Stimulated activated effector memory CD8-positive, alpha-beta T cell treated with anti-CD3 and anti-CD28 coated beads, Interleukin-12 subunit alpha, Interleukin-12 subunit beta, amount 100 ng/mL, for 72 hours (primary cell): ENCODE measurements around the gene ERVV-1.
"Not testable (repeated sequence)": the region's sequence is repeated elsewhere in the genome, so short reads cannot be mapped to it uniquely, and the experiment has no call there.

Experiments used
- ATAC-seq: fragments of 150-1000 bp; cut with Tn5 transposase; 2 replicates; pipeline ENCODE4 v1.10.0; 2021
- DNase-seq, 2 donors: peaks; one replicate each; pipeline ENCODE4 v3.0.0; 2021 to 2022; ENCODE audit warnings: low spot score in 2 of 2
- H3K27ac Mint-ChIP-seq: one replicate; pipeline ENCODE4 v1.8.0; 2022; ENCODE audit warnings: mild to moderate bottlenecking, mixed read lengths
- H3K36me3 Mint-ChIP-seq: one replicate; pipeline ENCODE4 v1.8.0; 2022; ENCODE audit warnings: mild to moderate bottlenecking, mixed read lengths
- H3K4me1 Mint-ChIP-seq: one replicate; pipeline ENCODE4 v1.8.0; 2022; ENCODE audit warnings: mixed read lengths
- H3K4me3 Mint-ChIP-seq: one replicate; pipeline ENCODE4 v1.8.0; 2022; ENCODE audit warnings: mild to moderate bottlenecking, mixed read lengths
- H3K9me3 Mint-ChIP-seq: one replicate; pipeline ENCODE4 v1.8.0; 2022; ENCODE audit warnings: mixed read lengths

ERVV-1 gene

GRCh38 chr19:53013621-53014020, at the start of gene ERVV-1:
ERVV-1 (plus strand) TSS chr19:53013921; CDS start chr19:53014091, 170 bp downstream.
- Mint-ChIP-seq H3K4me1 (no peaks in the 10 kb centered on the region), H3K9me3 (peaks cover 3% of the 10 kb centered on the region), H3K4me3 (no peak within 1 kb of the TSS), H3K36me3 (no peaks in the 10 kb centered on the region), H3K27ac (no peak within 1 kb of the TSS)
- ATAC-seq: no peak
- no peak for DNase-seq

DNA sequence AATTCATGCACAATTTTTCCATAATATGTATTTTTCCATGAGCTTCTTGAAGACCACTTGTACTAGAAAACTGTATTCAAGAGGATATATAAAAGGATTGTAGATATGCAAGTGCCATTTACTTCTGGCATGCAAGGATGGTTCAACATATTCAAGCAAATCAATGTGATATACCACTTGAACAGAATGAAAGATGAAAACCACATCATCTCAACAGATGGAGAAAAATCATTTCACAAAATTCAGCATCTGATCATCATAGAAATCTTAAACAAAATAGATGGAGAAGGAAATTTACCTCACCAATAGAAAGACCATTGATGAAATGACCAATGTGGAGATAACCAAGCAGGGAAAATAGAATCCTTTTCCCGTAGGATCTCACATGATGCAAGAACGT, 45.9 kb upstream of the ERVV-1 start:
- DNase-seq (no peak), ATAC-seq (no peak)
- no peak overlapping the region for H3K4me3 Mint-ChIP-seq
- H3K9me3 Mint-ChIP-seq: peaks cover 10% of the 10 kb centered on the region
- H3K27ac Mint-ChIP-seq: no peak overlapping the region
- H3K4me1 Mint-ChIP-seq: peaks cover 11% of the 10 kb centered on the region
- H3K36me3 Mint-ChIP-seq: peaks cover 5% of the 10 kb centered on the region

DNA sequence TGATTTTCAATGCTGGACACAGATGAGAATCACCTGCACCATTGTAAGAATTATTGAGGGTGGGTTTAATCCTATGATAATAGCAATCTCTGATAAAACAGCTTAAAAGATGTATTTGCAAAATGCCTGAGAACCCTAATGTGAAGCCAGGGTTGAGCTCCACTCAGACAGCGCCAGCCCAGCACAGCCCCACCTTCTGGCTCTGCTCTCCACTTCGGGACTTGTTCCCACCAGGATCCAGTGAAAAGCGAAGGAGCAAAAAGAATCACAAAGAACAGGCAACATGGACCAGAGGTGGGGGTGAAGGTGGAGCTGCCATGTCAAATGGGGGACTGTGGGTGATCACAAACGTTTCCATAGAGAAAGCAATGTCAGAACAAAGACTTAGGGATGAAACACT, 32.4 kb upstream of the ERVV-1 start:
- H3K4me3 Mint-ChIP-seq: no peak overlapping the region
- H3K27ac Mint-ChIP-seq: peak overlapping the region; percentile 21
- H3K36me3 Mint-ChIP-seq: no peaks in the 10 kb centered on the region
- DNase-seq (no peak), ATAC-seq (no peak)
- H3K4me1 Mint-ChIP-seq: no peaks in the 10 kb centered on the region
- peaks cover 3% of the 10 kb centered on the region for H3K9me3 Mint-ChIP-seq

- not testable (repeated sequence) for DNase-seq, H3K27ac Mint-ChIP-seq, H3K4me1 Mint-ChIP-seq, ATAC-seq, H3K9me3 Mint-ChIP-seq, H3K4me3 Mint-ChIP-seq, H3K36me3 Mint-ChIP-seq
Measured at GRCh38 chr19:52983167-52983566, 30.6 kb upstream of the ERVV-1 start.

GRCh38 chr19:52987221-52987620, 26.5 kb upstream of the ERVV-1 start:
- Mint-ChIP-seq H3K9me3 (peaks cover 8% of the 10 kb centered on the region), H3K4me1 (peaks cover 6% of the 10 kb centered on the region), H3K36me3 (no peaks in the 10 kb centered on the region), H3K4me3 (no peak overlapping the region), H3K27ac (no peak overlapping the region)
- no peak for ATAC-seq
- DNase-seq: no peak

GRCh38 chr19:52988506-52988905, 25.2 kb upstream of the ERVV-1 start:
- H3K4me3 Mint-ChIP-seq: no peak overlapping the region
- H3K9me3 Mint-ChIP-seq: peaks cover 8% of the 10 kb centered on the region
- no peaks in the 10 kb centered on the region for H3K36me3 Mint-ChIP-seq
- no peak for ATAC-seq
- peaks cover 12% of the 10 kb centered on the region for H3K4me1 Mint-ChIP-seq
- H3K27ac Mint-ChIP-seq: no peak overlapping the region
- no peak for DNase-seq

DNA sequence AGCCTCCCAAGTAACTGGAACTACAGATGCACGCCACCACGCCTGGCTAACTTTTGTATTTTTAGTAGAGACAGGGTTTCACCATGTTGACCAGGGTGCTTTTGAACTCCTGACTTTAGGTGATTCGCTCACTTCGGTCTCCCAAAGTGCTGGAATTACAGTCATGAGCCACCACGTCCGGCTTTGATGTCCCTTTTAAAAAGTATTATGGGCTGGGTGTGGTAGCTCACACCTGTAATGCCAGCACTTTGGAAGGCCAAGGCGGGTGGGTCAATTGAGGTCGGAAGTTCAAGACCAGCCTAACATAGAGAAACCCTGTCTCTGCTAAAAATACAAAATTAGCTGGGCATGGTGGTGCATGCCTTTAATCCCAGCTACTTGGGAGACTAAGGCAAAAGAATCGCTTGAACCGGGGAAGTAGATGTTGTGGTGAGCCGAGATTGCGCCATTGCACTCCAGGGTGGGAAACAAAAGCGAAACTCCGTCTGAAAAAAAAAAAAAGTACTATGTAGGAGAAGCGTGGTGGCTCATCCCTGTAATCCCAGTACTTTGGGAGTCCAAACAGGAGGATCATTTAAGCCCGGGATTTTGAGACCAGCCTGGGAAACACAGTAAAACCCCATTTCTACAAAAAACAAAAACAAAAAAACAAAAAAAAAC, 22.8 kb upstream of the ERVV-1 start:
- no peaks in the 10 kb centered on the region for H3K36me3 Mint-ChIP-seq
- H3K27ac Mint-ChIP-seq: peak overlapping the region; percentile 60
- peaks cover 16% of the 10 kb centered on the region for H3K4me1 Mint-ChIP-seq
- H3K4me3 Mint-ChIP-seq: no peak overlapping the region
- ATAC-seq: no peak
- H3K9me3 Mint-ChIP-seq: peaks cover 5% of the 10 kb centered on the region
- DNase-seq: no peak

DNA sequence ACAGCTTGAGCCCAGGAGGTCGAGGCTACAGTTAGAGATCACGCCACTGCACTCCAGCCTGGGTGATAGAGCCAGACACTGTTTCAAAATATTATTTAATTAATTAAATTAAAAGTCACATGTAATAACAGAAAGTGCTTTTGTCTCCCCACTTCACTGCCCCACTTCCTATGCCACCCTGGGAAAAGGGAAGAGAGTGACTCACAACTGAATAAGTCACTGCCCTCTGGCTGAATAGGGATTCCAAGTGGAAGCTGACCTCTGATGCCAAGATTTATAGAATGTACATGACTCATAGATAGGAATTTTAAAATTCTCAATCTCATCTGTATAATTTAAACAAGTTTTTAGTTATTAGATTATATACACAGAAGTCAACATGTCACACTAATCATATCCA, 22.2 kb upstream of the ERVV-1 start:
- DNase-seq (no peak), ATAC-seq (no peak)
- H3K9me3 Mint-ChIP-seq: peaks cover 5% of the 10 kb centered on the region
- H3K27ac Mint-ChIP-seq: no peak overlapping the region
- peaks cover 16% of the 10 kb centered on the region for H3K4me1 Mint-ChIP-seq
- H3K4me3 Mint-ChIP-seq: peak overlapping the region; percentile 72
- H3K36me3 Mint-ChIP-seq: no peaks in the 10 kb centered on the region

DNA sequence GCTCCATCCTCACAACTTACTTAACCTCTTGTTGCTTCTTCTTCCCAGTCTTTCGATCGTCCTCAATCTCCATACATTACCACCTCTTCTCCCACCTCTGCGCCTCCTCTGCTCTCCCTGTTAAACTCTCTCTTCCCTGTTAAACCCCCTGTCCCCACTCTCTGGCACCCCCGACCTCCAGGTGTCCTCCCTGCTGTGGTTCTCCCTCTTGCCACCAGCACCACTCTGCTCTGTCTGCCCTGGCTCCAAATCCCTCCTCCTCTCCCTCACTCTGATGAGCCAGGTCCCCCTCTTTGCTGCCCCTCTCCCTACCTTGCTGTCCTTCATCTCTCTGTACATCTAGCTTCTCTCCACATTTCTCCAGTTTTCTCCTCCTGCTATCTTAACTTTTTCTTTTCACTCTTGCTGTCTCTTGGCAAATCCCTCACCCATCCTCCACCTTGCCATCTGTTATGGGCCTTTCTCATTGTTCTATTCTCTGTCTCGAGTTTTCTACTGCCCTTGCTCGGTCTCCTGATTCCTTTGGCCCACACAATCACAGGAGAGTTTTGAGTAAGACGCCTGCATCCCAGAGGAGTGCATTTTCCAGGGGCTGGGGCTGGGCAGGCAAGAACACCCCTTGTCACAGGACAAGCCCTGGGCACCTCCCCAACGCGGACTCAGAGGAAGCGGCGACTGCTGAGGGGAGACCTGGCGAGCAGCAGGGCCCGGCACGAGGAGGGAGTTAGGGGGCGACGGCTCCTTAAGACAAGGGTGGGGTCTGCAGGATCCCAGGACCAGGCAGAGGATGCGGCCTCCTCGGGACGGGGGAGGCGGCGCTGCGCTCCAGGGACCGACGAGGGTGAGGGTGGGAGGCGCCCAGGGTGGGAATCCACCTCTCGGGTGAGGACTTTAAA, 21.4 kb upstream of the ERVV-1 start:
- DNase-seq (no peak), ATAC-seq (no peak)
- H3K27ac Mint-ChIP-seq: peak overlapping the region; percentile 77
- H3K4me1 Mint-ChIP-seq: peaks cover 16% of the 10 kb centered on the region
- no peaks in the 10 kb centered on the region for H3K36me3 Mint-ChIP-seq
- no peaks in the 10 kb centered on the region for H3K9me3 Mint-ChIP-seq
- H3K4me3 Mint-ChIP-seq: peak overlapping the region; percentile 72

DNA sequence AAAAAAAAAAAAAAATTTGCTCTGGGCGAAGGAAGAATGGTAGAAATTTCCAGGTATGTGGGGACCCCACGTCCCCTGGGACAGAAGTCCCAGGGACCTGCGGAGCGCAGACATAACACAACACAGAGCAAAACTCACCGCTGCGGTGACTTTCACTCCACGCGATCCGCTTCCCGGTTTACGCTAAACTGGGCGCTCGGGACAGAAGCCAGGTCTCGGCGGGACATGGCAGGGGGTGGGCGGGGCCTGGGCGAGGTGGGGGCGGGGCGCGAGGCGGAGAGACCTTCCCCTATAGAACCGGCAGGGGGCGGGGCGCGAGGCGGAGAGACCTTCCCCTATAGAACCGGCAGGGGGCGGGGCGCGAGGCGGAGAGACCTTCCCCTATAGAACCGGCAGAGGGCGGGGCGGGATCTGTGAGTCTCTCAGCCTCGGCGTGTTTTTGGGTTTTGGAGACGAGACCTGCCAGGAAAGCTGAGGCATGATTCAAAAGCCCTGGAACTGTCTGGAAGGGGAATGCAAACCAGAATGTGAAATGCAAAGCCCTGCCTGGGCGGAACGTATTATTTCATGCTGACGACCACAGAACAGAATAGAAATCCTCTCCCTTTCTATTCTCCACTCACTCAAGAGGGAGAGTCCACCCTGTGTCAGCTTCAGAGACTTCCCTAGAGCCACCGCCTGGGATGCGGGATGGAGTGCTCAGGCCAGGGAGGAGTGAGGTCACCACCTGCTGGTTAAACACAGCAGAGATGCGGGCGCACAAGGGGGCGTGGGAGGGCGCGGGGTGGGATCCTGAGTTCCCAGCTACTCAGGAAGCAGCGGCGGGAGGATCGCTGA, 20.2 kb upstream of the ERVV-1 start:
- peak; percentile 96 for ATAC-seq
- Mint-ChIP-seq H3K36me3 (no peaks in the 10 kb centered on the region), H3K9me3 (no peaks in the 10 kb centered on the region), H3K4me1 (peaks cover 16% of the 10 kb centered on the region), H3K27ac (peak overlapping the region; percentile 77), H3K4me3 (peak overlapping the region; percentile 72)
- peak; percentile 70 to 89 for DNase-seq

DNA sequence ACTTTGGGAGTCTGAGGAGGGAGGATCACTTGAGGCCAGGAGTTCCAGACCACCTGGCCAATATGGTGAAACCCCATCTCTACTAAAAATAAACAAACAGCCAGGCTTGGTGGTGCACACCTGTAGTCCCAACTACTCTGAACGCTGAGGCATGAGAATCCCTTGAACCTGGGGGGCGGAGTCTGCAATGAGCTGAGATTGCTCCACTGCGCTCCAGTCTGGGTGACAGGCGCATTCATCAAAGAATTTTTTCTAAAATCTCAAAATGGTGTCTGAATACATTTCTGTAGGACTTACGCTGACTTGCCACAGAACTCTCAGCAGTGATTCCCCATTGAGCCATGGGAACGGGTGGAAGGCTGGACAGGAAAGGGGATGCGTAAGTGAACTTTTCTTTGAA, 18.0 kb upstream of the ERVV-1 start:
- DNase-seq: no peak
- H3K4me3 Mint-ChIP-seq: no peak overlapping the region
- H3K36me3 Mint-ChIP-seq: no peaks in the 10 kb centered on the region
- H3K27ac Mint-ChIP-seq: no peak overlapping the region
- ATAC-seq: no peak
- peaks cover 16% of the 10 kb centered on the region for H3K4me1 Mint-ChIP-seq
- H3K9me3 Mint-ChIP-seq: no peaks in the 10 kb centered on the region

GRCh38 chr19:52997975-52998374, 15.7 kb upstream of the ERVV-1 start:
- Mint-ChIP-seq H3K27ac (no peak overlapping the region), H3K36me3 (no peaks in the 10 kb centered on the region), H3K4me1 (peaks cover 4% of the 10 kb centered on the region), H3K4me3 (no peak overlapping the region), H3K9me3 (no peaks in the 10 kb centered on the region)
- ATAC-seq (no peak), DNase-seq (no peak)

GRCh38 chr19:53002479-53002878, 11.2 kb upstream of the ERVV-1 start:
- Mint-ChIP-seq H3K4me1 (peaks cover 4% of the 10 kb centered on the region), H3K4me3 (no peak overlapping the region), H3K36me3 (no peaks in the 10 kb centered on the region), H3K27ac (no peak overlapping the region), H3K9me3 (no peaks in the 10 kb centered on the region)
- no peak for ATAC-seq
- DNase-seq: no peak

GRCh38 chr19:53004242-53004641, 9.5 kb upstream of the ERVV-1 start:
- H3K36me3 Mint-ChIP-seq: no peaks in the 10 kb centered on the region
- ATAC-seq: no peak
- no peak for DNase-seq
- H3K4me3 Mint-ChIP-seq: no peak overlapping the region
- H3K27ac Mint-ChIP-seq: no peak overlapping the region
- H3K4me1 Mint-ChIP-seq: peaks cover 12% of the 10 kb centered on the region
- H3K9me3 Mint-ChIP-seq: no peaks in the 10 kb centered on the region

GRCh38 chr19:53007200-53007599, 6.5 kb upstream of the ERVV-1 start:
- peak; percentile 80 for ATAC-seq
- Mint-ChIP-seq H3K36me3 (no peaks in the 10 kb centered on the region), H3K27ac (no peak overlapping the region), H3K4me1 (peaks cover 12% of the 10 kb centered on the region), H3K4me3 (peak overlapping the region; percentile 42), H3K9me3 (no peaks in the 10 kb centered on the region)
- no peak for DNase-seq
